Astrocyte (in vitro differentiated cells and primary cell): ENCODE data around the gene RPL34. TPM values are rescaled to one million over a fixed set of nuclear protein-coding genes. Genes with fewer than 3 reads are reported as not detected.

Source experiments
- DNase-seq: peaks from one replicate; pipeline ENCODE4 v3.0.0-alpha.2; 2010; ENCODE audit warnings: low read depth
- FAIRE-seq: peaks from 2 replicates; lab custom pipeline; 2011; peaks lifted over from hg19 to GRCh38; lab: Jason Lieb, UNC
- H2AFZ ChIP-seq: 2 replicates; pipeline ENCODE4 v1.6.0; 2012; ENCODE audit warnings: low read depth, low read length, inconsistent platforms
- H3K27ac ChIP-seq: 2 replicates; pipeline ENCODE4 v1.5.1; 2011; ENCODE audit warnings: low read depth, low read length, inconsistent platforms
- H3K27me3 ChIP-seq: 2 replicates; pipeline ENCODE4 v1.6.0; 2011; ENCODE audit warnings: low read length, inconsistent platforms; ENCODE audit not compliant: insufficient read depth
- H3K36me3 ChIP-seq: 2 replicates; pipeline ENCODE4 v1.5.1; 2011; ENCODE audit warnings: low read length, inconsistent platforms; ENCODE audit not compliant: insufficient read depth
- H3K4me1 ChIP-seq: 2 replicates; pipeline ENCODE4 v1.5.1; 2011; ENCODE audit warnings: low read length, inconsistent platforms; ENCODE audit not compliant: insufficient read depth
- H3K4me2 ChIP-seq: 2 replicates; pipeline ENCODE4 v1.6.0; 2012; ENCODE audit warnings: low read length, inconsistent platforms
- H3K4me3 ChIP-seq: 2 replicates; pipeline ENCODE4 v1.5.1; 2011; ENCODE audit warnings: low read depth, mild to moderate bottlenecking, low read length, inconsistent platforms; ENCODE audit not compliant: insufficient read depth
- H3K79me2 ChIP-seq: 2 replicates; pipeline ENCODE4 v1.6.0; 2012; ENCODE audit warnings: mild to moderate bottlenecking, low read length, inconsistent platforms; ENCODE audit not compliant: insufficient read depth
- H3K9ac ChIP-seq: 2 replicates; pipeline ENCODE4 v1.6.0; 2012; ENCODE audit warnings: mild to moderate bottlenecking, low read length, inconsistent platforms
- H3K9me3 ChIP-seq: 2 replicates; pipeline ENCODE4 v1.5.1; 2012; ENCODE audit warnings: low read depth, mild to moderate bottlenecking, low read length, inconsistent platforms; ENCODE audit not compliant: insufficient read depth
- H4K20me1 ChIP-seq: 2 replicates; pipeline ENCODE4 v1.6.0; 2012; ENCODE audit warnings: low read length, inconsistent platforms; ENCODE audit not compliant: insufficient read depth
- H3K27ac Mint-ChIP-seq: one replicate; pipeline ENCODE4 v1.8.0; 2021; ENCODE audit warnings: mild to moderate bottlenecking, mixed read lengths; ENCODE audit not compliant: unreplicated experiment
- H3K27me3 Mint-ChIP-seq: one replicate; pipeline ENCODE4 v1.8.0; 2021; ENCODE audit warnings: low read depth, mixed read lengths; ENCODE audit not compliant: unreplicated experiment
- H3K36me3 Mint-ChIP-seq: one replicate; pipeline ENCODE4 v1.8.0; 2021; ENCODE audit warnings: low read depth, mixed read lengths; ENCODE audit not compliant: unreplicated experiment
- H3K4me1 Mint-ChIP-seq: one replicate; pipeline ENCODE4 v1.8.0; 2021; ENCODE audit warnings: low read depth, mixed read lengths; ENCODE audit not compliant: unreplicated experiment
- H3K4me3 Mint-ChIP-seq: one replicate; pipeline ENCODE4 v1.8.0; 2021; ENCODE audit warnings: mild to moderate bottlenecking, moderate library complexity, mixed read lengths; ENCODE audit not compliant: unreplicated experiment
- H3K9me3 Mint-ChIP-seq: one replicate; pipeline ENCODE4 v1.8.0; 2021; ENCODE audit warnings: mild to moderate bottlenecking, mixed read lengths; ENCODE audit not compliant: unreplicated experiment
- EZH2 ChIP-seq: IDR thresholded peaks from 2 replicates; pipeline ENCODE4 v1.6.1; 2012; ENCODE audit warnings: mild to moderate bottlenecking, low read length, inconsistent platforms; ENCODE audit not compliant: insufficient read depth
- total RNA-seq: library from RNA; stranded (reverse); gene quantifications from 2 replicates; pipeline ENCODE4 v1.2.1, GENCODE V29; 2021
- TF ChIP-seq, protein P1 (sequence below): IDR thresholded peaks from 2 replicates; pipeline ENCODE4 v1.5.1; 2011; ENCODE audit warnings: low read depth, mild to moderate bottlenecking, inconsistent platforms, low read length, moderate library complexity; ENCODE audit not compliant: insufficient read depth

The RPL34 gene
- total RNA-seq, 1 donor from 2014 or later: 1,087 TPM

DNA sequence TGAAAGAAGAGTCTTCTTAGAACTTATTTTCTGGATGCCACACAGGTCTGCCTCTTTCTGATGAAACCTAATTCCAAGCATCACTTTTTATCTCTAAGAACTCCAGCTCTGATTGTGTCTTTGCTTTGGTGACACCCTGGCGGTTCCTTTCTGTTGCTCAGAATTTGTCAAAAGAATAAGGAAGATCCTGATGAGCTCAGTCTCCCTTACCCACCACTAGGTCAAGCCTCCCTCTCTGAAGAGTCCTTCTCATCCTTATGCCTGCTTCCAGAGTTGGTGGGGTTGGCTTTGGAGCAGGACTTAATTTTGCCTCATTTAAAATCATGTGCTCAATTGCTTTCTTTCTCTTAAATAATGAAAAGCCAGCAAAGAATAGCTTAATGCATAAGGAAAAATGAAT lies 31.5 kb upstream of the RPL34 start:
- H3K27me3 Mint-ChIP-seq: no peaks in the 10 kb centered on the region
- DNase-seq: no peak
- no peak for TF ChIP-seq EZH2
- TF ChIP-seq, protein P1, sequence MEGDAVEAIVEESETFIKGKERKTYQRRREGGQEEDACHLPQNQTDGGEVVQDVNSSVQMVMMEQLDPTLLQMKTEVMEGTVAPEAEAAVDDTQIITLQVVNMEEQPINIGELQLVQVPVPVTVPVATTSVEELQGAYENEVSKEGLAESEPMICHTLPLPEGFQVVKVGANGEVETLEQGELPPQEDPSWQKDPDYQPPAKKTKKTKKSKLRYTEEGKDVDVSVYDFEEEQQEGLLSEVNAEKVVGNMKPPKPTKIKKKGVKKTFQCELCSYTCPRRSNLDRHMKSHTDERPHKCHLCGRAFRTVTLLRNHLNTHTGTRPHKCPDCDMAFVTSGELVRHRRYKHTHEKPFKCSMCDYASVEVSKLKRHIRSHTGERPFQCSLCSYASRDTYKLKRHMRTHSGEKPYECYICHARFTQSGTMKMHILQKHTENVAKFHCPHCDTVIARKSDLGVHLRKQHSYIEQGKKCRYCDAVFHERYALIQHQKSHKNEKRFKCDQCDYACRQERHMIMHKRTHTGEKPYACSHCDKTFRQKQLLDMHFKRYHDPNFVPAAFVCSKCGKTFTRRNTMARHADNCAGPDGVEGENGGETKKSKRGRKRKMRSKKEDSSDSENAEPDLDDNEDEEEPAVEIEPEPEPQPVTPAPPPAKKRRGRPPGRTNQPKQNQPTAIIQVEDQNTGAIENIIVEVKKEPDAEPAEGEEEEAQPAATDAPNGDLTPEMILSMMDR: no peak
- Histone ChIP-seq H3K4me2 (no peak overlapping the region), H3K9me3 (no peaks in the 10 kb centered on the region), H3K4me1 (peaks cover 5% of the 10 kb centered on the region), H3K27me3 (no peaks in the 10 kb centered on the region), H3K9ac (no peak overlapping the region), H3K27ac (no peak overlapping the region), H2AFZ (no peak overlapping the region), H4K20me1 (no peaks in the 10 kb centered on the region), H3K79me2 (no peaks in the 10 kb centered on the region), H3K36me3 (no peaks in the 10 kb centered on the region), H3K4me3 (no peak overlapping the region)
- no peaks in the 10 kb centered on the region for H3K36me3 Mint-ChIP-seq
- H3K4me3 Mint-ChIP-seq: no peak overlapping the region
- no peak for FAIRE-seq
- H3K9me3 Mint-ChIP-seq: peaks cover 1% of the 10 kb centered on the region
- H3K4me1 Mint-ChIP-seq: peaks cover 13% of the 10 kb centered on the region
- H3K27ac Mint-ChIP-seq: no peak overlapping the region

DNA sequence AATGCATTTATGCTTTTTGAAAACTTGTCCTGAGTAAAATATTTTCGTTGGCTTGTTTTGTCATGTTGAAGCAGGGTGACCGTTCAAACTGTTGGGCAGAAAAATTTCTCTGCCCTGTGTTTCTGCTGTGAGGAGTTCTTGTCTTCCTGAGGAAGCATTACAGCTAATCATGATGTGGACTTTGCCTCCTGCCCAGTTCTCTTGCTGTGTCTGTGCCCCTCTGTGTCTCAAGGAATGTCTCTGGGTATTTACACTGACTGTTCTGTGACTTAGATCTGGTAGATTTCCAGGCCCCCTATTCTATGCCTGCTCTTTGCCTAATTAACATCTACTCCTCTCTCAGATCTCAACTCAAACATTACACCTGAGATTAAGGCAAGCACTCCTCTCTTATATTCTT lies 30.4 kb upstream of the RPL34 start:
- Histone ChIP-seq H3K27ac (no peak overlapping the region), H3K9me3 (no peaks in the 10 kb centered on the region), H2AFZ (no peak overlapping the region), H3K36me3 (no peaks in the 10 kb centered on the region), H3K4me3 (no peak overlapping the region), H4K20me1 (no peaks in the 10 kb centered on the region), H3K27me3 (no peaks in the 10 kb centered on the region), H3K4me1 (peaks cover 5% of the 10 kb centered on the region), H3K79me2 (no peaks in the 10 kb centered on the region), H3K4me2 (no peak overlapping the region), H3K9ac (no peak overlapping the region)
- no peak for TF ChIP-seq EZH2
- TF ChIP-seq, protein P1: no peak
- Mint-ChIP-seq H3K36me3 (no peaks in the 10 kb centered on the region), H3K27me3 (no peaks in the 10 kb centered on the region), H3K4me1 (peaks cover 13% of the 10 kb centered on the region), H3K27ac (no peak overlapping the region), H3K4me3 (no peak overlapping the region), H3K9me3 (peaks cover 3% of the 10 kb centered on the region)
- DNase-seq (no peak), FAIRE-seq (no peak)

DNA sequence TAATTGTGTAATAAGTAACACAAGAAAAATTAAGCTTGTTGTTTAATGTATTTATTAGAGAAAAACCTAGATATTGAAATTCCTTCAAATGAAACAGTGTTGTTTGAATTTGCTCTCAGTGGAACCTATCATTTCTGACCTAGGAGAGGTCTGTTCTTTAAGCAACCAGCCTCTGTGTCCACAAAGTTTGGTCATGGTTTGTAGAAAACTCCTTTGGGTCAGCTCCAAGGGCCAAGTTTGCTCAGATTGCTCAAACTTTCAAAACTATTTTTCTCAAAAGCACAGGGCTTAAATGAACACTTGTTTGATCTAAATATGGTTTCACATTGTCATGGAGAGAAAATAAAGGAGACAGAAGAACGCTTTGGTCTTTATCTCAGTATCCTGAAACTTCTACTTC lies 29.6 kb upstream of the RPL34 start:
- no peak overlapping the region for H3K27ac ChIP-seq
- H3K27ac Mint-ChIP-seq: peak overlapping the region; percentile 92
- peaks cover 5% of the 10 kb centered on the region for H3K4me1 ChIP-seq
- H3K9me3 ChIP-seq: no peaks in the 10 kb centered on the region
- H3K36me3 ChIP-seq: no peaks in the 10 kb centered on the region
- H3K9me3 Mint-ChIP-seq: peaks cover 4% of the 10 kb centered on the region
- H3K4me1 Mint-ChIP-seq: peaks cover 13% of the 10 kb centered on the region
- no peak overlapping the region for H3K4me3 ChIP-seq
- H2AFZ ChIP-seq: no peak overlapping the region
- H3K27me3 Mint-ChIP-seq: no peaks in the 10 kb centered on the region
- no peaks in the 10 kb centered on the region for H3K79me2 ChIP-seq
- DNase-seq (no peak), FAIRE-seq (no peak)
- no peaks in the 10 kb centered on the region for H4K20me1 ChIP-seq
- H3K9ac ChIP-seq: no peak overlapping the region
- no peak overlapping the region for H3K4me2 ChIP-seq
- H3K27me3 ChIP-seq: no peaks in the 10 kb centered on the region
- TF ChIP-seq, protein P1: no peak
- no peak for TF ChIP-seq EZH2
- H3K36me3 Mint-ChIP-seq: no peaks in the 10 kb centered on the region
- no peak overlapping the region for H3K4me3 Mint-ChIP-seq
